NT2/D1 (cell line): ENCODE results near the gene BLCAP.

Source experiments
- DNase-seq: peaks from one replicate; pipeline ENCODE4 v3.0.0-alpha.2; 2011; ENCODE audit warnings: low read depth, low spot score
- H3K27me3 ChIP-seq: 2 replicates; pipeline ENCODE4 v1.6.0; 2011; ENCODE audit warnings: mild to moderate bottlenecking; ENCODE audit not compliant: insufficient read length, insufficient read depth
- H3K36me3 ChIP-seq: 2 replicates; pipeline ENCODE4 v1.6.1; 2011; ENCODE audit warnings: mild to moderate bottlenecking, low read length, mixed read lengths; ENCODE audit not compliant: insufficient read depth, insufficient read length
- H3K4me1 ChIP-seq: 2 replicates; pipeline ENCODE4 v1.5.1; 2011; ENCODE audit not compliant: insufficient read depth, insufficient read length
- H3K4me3 ChIP-seq: 2 replicates; pipeline ENCODE4 v1.5.1; 2011; ENCODE audit warnings: low read depth; ENCODE audit not compliant: insufficient read length
- H3K9ac ChIP-seq: 2 replicates; pipeline ENCODE4 v1.6.0; 2011; ENCODE audit warnings: low read depth; ENCODE audit not compliant: insufficient read length
- H3K9me3 ChIP-seq: 2 replicates; pipeline ENCODE4 v1.5.1; 2011; ENCODE audit warnings: mild to moderate bottlenecking, low read length; ENCODE audit not compliant: insufficient read depth
- SUZ12 ChIP-seq: IDR thresholded peaks from 2 replicates; pipeline ENCODE4 v1.6.1; 2011; ENCODE audit not compliant: insufficient read length, insufficient read depth; ENCODE audit errors: extremely low read depth
- YY1 ChIP-seq: IDR thresholded peaks from 2 replicates; pipeline ENCODE4 v1.6.1; 2011; ENCODE audit not compliant: insufficient read length, insufficient read depth
- ZNF274 ChIP-seq: IDR thresholded peaks from 2 replicates; pipeline ENCODE4 v1.6.1; 2011; ENCODE audit warnings: mild to moderate bottlenecking, low read depth, low read length

BLCAP gene

GRCh38 chr20:37570419-37570818, 42.7 kb upstream of the BLCAP start:
- no peak for TF ChIP-seq ZNF274
- TF ChIP-seq YY1: no peak
- no peak for TF ChIP-seq SUZ12
- DNase-seq: no peak
- H3K36me3 ChIP-seq: no peaks in the 10 kb centered on the region
- no peak overlapping the region for H3K9ac ChIP-seq
- no peaks in the 10 kb centered on the region for H3K9me3 ChIP-seq
- H3K4me1 ChIP-seq: peaks cover 2% of the 10 kb centered on the region
- peaks cover 3% of the 10 kb centered on the region for H3K27me3 ChIP-seq
- no peak overlapping the region for H3K4me3 ChIP-seq

GRCh38 chr20:37567671-37568588, 40.3 kb upstream of the BLCAP start:
- Histone ChIP-seq H3K36me3 (no peaks in the 10 kb centered on the region), H3K9ac (peak overlapping the region; percentile 43), H3K27me3 (peaks cover 5% of the 10 kb centered on the region), H3K4me3 (peak overlapping the region; percentile 23), H3K9me3 (no peaks in the 10 kb centered on the region), H3K4me1 (peaks cover 9% of the 10 kb centered on the region)
- peak; percentile 55 for DNase-seq
- no peak for TF ChIP-seq SUZ12
- TF ChIP-seq ZNF274: 0 out of 2 replicates have a peak, but pooled peaks have one; percentile 30
- TF ChIP-seq YY1: no peak

- H3K27me3 ChIP-seq: peaks cover 5% of the 10 kb centered on the region
- peaks cover 9% of the 10 kb centered on the region for H3K4me1 ChIP-seq
- no peaks in the 10 kb centered on the region for H3K9me3 ChIP-seq
- H3K36me3 ChIP-seq: no peaks in the 10 kb centered on the region
- DNase-seq: no peak
- no peak for TF ChIP-seq YY1
- no peak overlapping the region for H3K9ac ChIP-seq
- no peak overlapping the region for H3K4me3 ChIP-seq
Observed at GRCh38 chr20:37567331-37567665, 39.6 kb upstream of the BLCAP start.

- Histone ChIP-seq H3K4me3 (no peak overlapping the region), H3K36me3 (no peaks in the 10 kb centered on the region), H3K4me1 (peaks cover 9% of the 10 kb centered on the region), H3K9ac (no peak overlapping the region), H3K9me3 (no peaks in the 10 kb centered on the region), H3K27me3 (peaks cover 5% of the 10 kb centered on the region)
- DNase-seq: no peak
- TF ChIP-seq SUZ12 (no peak), YY1 (no peak), ZNF274 (no peak)
Observed at GRCh38 chr20:37566590-37567330, 39.1 kb upstream of the BLCAP start.

GRCh38 chr20:37565134-37565811, 37.6 kb upstream of the BLCAP start:
- Histone ChIP-seq H3K4me3 (no peak overlapping the region), H3K27me3 (peaks cover 5% of the 10 kb centered on the region), H3K36me3 (no peaks in the 10 kb centered on the region)

GRCh38 chr20:37564388-37565133, 36.9 kb upstream of the BLCAP start:
- Histone ChIP-seq H3K36me3 (no peaks in the 10 kb centered on the region), H3K9me3 (no peaks in the 10 kb centered on the region), H3K9ac (peak overlapping the region; percentile 42), H3K4me1 (peaks cover 9% of the 10 kb centered on the region), H3K4me3 (no peak overlapping the region), H3K27me3 (peaks cover 5% of the 10 kb centered on the region)
- peak; percentile 39 for DNase-seq
- TF ChIP-seq YY1 (no peak), ZNF274 (no peak), SUZ12 (no peak)

More at GRCh38 chr20:37565134-37565811, 37.6 kb upstream of the BLCAP start:
- Histone ChIP-seq H3K9ac (no peak overlapping the region), H3K9me3 (no peaks in the 10 kb centered on the region), H3K4me1 (peaks cover 9% of the 10 kb centered on the region)
- no peak for TF ChIP-seq SUZ12
- no peak for DNase-seq
